Measurements from ENCODE around the gene CDK5RAP2.

- no peak for TF ChIP-seq EP300 (IDR thresholded peaks at IDR 0.05; ENCODE audit: borderline replicate concordance)
- TF ChIP-seq CREB1 (IDR thresholded peaks at IDR 0.05; ENCODE audit: low read depth) = no peak
- TF ChIP-seq CEBPB (IDR thresholded peaks at IDR 0.05) = no peak
- no peak for TF ChIP-seq ZBTB7A (IDR thresholded peaks at IDR 0.05; ENCODE audit: low read depth)
- TF ChIP-seq TEAD4 (IDR thresholded peaks at IDR 0.05) = no peak
- no peak for TF ChIP-seq TCF12 (IDR thresholded peaks at IDR 0.05; ENCODE audit: low read depth)
- TF ChIP-seq FOXM1 (IDR thresholded peaks at IDR 0.05; ENCODE audit: borderline replicate concordance, low read depth) = no peak
- no peak for TF ChIP-seq TAF1 (IDR thresholded peaks at IDR 0.05; ENCODE audit: low read depth)
- no peak for TF ChIP-seq RAD21 (IDR thresholded peaks at IDR 0.05; ENCODE audit: low read depth)
- TF ChIP-seq REST (IDR thresholded peaks at IDR 0.05; ENCODE audit: low read depth) = no peak
- TF ChIP-seq NFIC (IDR thresholded peaks at IDR 0.05) = no peak
- no peak for TF ChIP-seq YY1 (IDR thresholded peaks at IDR 0.05; ENCODE audit: low read depth)
- no peak for TF ChIP-seq MAX (IDR thresholded peaks at IDR 0.05)
Observed at GRCh38 chr9:120392245-120392644, 187.7 kb downstream of the CDK5RAP2 start.
